Fibroblast of skin of scalp (primary cell): Measurements from ENCODE around the gene AARS2.
A peak's percentile ranks its signal among the peaks of the same experiment; 100 is the strongest.

Source experiments
- DNase-seq: peaks from one replicate; pipeline ENCODE4 v3.0.0-alpha.2; 2013

The AARS2 gene

DNA sequence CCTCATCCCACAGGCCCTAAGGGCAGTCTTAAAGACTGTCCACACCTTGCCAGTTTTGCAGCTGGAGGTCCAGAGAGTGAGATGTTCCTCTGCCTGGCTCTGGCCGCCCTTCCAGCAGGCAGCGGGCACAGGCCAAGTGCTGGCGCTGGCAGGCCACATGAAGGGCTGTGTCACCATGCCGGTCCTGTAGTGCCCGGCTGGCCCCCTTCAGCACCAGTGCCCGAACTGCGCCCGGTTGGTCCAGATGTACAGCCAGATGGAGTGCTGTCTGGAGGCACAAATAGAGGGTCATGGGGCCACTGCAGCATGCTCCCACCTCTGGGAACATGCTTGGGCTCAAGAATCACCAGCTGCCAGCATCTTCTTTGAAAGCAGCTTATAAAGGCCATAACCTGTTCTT, 51.6 kb downstream of the AARS2 start:
- DNase-seq = no peak

DNA sequence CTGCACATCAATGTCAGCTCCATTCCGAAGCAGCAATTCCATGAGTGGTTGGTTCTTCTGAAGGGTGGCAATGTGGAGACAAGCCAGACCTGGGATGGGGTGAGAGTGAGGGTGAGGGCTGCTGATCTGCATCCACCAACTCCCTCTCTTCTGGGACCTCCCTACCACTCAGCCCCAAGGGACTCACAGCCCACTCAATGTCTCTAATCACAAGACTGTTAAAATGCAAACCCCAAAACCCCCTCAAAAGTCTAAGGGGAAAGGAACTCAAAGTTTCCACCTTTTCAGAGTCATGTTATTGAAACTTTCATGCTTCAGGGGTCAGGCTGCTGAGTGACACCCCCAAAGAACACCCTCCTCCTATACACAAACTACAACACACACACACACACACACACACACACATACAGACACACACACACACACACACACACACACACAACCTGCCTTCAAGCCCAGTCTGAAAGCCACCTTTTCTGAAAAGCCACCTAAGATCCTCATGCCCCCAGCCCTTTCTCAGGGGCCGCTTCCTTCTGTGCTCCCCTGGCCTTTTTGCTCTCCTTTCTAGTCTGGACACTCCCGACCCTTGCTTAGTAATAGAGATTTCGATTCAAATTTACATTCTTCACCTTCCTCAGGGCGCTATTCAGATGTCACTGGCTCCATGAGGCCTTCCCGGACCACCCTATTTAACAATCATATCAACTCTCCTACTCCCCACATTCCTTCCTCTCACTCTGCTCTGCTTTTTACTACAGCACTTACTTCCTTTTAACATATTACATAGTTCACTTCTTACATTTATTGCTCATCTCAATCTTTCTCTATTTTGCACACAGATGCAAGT, 52.5 kb downstream of the AARS2 start:
- DNase-seq = no peak

DNA sequence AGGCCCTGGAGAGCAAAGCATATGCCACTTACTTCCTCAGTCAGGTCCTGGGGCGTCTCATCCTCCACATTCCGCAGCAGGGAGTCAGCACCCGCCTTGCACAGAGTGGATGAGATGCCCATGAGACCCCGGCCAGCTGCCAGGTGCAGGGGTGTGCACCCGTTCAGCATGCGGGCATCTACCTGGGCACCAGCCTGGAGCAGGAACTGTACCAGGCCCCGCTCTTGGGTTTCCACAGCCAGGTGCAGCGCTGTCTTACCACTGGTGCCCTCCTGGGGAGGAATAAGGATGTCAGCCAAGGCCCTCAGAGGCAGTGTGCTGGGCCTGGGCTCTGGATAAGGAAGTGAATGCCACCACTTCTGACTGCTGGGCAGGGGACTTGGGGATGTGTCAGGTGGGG, 53.1 kb downstream of the AARS2 start:
- no peak for DNase-seq

DNA sequence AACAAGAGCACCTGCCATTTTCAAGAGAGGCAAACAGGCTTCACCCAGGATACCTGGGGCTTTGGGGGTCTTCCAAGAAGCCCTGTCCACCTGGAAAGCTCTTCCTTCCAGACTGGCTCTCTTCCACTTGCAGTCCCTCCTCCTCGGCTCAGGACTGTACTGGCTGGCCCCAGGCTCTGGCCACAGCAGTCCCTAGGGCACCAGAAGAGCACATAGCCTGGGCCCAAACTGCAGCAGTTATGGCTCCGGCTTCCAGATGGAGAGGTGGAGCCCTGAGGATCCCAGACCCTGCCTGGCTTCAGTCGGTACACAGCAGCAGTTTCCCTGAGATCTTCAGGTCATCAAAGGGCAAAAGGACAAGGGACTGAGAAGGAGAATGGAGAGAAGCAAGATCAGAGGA, 54.2 kb downstream of the AARS2 start:
- no peak for DNase-seq

DNA sequence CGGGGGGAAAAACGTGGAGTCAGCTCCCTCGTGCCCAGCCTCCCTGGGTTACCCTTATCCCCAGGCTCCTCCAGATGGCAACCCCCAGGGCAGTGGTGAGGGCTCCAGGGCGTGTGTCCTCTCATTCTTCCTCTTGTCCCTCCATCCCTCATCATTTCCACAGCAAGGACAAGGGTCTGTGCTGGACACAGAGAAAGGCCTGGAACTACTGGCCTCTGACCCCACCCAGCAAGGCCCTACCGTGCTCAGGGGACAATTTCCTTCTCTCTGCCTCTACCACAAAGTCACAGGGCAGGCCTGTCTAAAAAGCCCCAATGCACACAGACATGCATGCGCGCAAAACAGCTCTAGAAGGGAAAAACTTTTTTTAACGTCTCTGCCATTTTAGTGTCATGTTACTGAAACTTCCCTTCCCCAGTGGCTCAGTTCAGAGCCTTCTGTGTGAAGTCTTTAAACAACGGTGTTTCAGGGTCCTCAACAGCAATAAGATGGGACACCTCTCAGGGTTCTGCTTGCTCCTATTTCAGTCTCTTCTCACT, 54.8 kb downstream of the AARS2 start:
- no peak for DNase-seq

DNA sequence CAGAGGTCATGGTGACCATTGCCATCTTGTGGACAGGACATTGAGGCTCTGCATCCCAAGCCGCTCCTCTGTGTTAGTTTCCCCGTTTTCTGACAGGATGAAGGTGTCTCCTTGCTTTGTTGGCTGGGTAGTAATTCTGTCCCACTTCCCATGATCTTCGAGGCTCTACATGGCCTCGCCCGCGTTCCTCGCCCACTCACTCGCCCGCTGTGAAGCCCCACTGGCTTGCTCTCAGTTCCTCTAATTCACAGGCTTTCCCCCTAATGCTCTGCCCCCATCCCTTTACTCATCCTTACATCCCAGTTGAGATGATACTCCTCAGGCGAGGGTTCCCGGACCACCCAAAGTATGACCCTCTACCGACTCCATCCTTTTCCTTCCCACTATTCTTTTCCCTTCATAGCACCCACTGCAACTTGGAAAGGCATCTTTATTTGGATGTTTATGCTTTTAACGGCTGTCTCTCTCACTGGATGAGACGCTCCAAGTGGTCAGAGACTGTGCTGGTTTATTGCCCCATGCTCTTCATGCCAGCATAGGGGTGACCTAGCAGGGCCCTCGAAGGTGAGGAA, 55.3 kb downstream of the AARS2 start:
- no peak for DNase-seq

DNA sequence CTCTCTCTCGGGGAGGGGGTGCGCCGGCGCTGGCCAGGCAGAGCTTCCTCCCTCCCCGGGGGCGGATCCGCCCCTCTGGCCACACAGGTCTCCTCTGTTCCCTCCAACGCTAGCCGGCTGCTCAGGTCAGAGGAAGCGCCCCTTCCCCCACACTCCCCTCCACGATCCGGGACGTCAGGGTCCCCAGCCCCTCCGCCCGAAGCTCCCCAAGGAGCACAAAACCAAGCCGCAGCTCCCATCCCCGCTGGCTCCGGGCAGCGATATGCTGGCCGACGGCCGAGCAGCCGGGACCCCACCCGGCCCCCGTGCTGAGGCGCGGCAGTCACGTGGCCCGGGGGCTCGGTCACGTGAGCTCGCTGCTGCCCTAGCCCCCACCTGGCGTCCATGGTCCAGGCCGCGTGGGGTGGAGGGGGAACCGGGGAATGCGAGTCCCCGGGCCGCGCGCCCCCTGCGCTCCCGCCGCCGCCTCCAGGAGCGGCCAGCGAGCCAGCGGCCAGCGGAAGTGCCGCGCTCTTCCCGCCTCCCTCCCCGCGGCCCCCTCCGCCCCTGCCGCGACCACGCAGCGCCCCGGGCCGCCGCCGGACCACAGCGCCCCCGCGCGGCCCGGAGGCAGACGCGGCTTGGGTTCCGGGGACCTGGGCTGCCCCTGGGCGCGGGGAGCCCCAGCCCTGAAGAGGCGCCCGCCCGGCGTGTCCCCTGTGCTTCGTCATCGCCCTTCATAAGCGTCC, 56.0 kb downstream of the AARS2 start, which contains the start of gene SLC35B2:
TSS of gene SLC35B2 (minus strand) at position 504 of the 728 bp plus-strand sequence. CDS start at position 386, 118 bp downstream.
- peak; percentile 74 for DNase-seq

DNA sequence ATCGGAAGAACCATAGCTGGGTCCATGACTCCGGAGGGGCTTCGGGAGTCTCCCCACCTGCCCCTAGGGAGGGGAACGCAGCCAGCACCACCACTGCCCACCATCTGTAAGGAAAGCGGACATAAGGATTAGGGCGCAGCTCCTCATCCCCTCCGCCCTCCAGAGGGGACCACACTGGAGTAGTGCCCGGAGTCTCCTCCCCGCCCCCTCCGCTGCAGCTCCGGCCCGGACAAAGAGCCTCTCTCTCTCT, 56.4 kb downstream of the AARS2 start:
- DNase-seq = no peak

DNA sequence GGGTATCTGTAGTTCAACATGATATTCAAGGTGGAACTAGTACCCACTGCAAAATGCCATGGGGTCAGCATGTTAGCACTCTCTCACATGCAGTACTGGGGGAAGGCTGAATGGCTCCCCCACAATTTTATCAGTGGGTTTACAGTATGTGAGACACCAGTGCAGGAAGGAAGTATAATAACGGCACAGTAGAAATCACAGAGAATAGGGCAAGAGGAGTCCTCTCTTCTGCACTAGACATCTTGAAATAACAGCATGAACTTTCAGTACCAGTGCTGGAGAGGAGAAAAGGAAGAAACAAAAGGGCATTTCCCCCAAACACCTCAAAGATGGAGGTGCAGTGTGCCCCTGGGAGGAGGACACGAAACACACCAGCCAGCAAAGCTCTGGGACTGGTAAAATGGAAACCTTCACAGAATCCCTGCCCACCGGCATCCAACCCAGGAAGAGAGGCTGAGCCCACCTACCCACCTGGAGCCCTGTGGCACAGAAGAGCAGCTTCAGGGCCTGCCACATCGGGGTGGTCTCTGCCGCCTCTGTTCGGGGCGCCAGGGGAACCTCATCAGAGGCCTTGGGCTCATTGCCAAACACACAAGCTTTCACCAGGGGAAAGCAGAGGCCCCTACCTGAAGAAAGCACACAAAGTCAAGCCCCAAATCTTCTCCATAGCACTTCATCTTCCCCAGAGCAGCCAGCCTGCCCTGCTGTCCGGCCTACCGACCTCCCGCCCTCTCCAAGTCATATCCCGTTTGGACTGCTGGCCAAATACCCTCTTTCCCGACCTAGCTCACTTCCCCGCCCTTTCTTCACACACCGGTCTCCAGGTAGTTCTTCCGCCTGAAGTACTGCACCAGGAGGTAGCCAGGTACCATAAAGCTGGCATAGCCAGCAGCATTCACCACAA, 57.0 kb downstream of the AARS2 start:
- no peak for DNase-seq

DNA sequence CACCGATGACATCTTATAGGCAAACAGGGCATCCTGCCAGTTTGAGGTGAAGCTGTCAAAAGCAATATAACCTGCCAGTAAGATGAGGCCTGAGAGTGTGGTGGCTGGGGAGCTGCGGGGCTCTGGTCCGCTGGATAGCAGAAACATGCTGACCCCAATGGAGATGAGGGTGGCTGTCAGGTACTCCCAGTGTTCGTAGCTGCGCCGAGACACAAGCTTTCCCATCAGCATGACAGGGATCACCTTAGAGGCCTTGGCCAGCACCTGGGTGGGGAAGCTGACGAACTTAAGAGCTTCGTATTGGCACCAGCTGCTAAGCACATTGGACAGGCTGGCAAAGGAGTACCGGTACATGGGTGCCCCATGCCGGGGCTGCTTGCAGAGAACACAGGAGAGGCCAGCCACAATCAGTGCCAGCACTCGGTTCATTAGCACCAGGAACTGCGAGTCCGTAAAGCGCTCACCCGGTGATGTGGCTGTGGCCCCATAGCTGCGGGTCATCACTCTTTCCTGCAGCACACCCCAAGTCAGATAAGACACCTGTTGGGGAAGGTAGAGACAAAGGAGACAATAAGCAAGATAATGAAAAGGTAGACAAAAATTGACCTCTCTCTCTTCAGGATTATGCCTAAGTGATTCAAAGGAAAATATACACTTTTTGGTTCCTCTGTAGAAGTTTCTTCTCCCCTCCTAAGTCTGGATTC, 57.9 kb downstream of the AARS2 start:
- no peak for DNase-seq

DNA sequence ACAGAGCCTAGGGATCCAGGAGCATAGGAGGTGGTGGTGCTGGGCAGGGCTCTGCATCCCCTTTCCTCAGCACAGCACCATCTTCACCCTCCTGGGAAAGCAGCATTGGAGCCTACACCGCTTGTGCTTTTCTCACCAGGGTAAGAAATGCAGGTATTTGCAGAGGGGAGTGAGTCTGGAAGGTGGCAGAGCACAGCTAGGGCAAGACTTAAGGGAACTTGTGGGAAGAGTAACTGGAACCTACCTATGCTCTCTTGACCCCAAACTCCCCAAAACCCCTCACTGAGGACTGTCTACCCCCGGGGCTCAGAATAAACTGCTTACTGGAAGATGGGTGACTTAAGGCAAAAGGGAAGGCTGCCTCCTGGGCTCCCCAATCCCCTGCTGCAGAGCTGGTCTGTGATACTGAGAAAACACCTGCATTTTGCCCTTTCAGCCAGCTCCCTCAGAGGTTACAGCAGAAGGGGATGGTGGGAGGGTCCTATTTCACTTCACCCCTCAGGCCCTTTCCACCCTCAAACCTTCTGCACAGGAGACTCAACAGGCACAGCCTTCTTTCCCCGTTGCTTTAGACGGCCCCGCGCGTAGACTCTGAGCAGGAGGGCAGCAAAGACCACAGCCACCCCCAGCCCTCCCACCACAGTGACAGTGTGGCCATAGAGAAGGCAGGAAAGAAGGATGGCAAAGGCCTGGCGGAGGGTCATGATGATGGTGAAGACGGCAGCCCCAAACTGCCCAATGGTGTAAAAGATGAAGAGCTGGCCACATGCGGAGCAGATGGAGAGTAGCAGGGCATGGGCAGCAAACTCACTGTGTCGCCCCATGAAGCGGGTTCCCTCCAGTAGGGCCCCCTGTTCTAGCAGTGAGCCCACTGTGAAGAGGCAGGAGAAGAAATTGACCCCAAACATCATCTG, 58.7 kb downstream of the AARS2 start:
- no peak for DNase-seq

DNA sequence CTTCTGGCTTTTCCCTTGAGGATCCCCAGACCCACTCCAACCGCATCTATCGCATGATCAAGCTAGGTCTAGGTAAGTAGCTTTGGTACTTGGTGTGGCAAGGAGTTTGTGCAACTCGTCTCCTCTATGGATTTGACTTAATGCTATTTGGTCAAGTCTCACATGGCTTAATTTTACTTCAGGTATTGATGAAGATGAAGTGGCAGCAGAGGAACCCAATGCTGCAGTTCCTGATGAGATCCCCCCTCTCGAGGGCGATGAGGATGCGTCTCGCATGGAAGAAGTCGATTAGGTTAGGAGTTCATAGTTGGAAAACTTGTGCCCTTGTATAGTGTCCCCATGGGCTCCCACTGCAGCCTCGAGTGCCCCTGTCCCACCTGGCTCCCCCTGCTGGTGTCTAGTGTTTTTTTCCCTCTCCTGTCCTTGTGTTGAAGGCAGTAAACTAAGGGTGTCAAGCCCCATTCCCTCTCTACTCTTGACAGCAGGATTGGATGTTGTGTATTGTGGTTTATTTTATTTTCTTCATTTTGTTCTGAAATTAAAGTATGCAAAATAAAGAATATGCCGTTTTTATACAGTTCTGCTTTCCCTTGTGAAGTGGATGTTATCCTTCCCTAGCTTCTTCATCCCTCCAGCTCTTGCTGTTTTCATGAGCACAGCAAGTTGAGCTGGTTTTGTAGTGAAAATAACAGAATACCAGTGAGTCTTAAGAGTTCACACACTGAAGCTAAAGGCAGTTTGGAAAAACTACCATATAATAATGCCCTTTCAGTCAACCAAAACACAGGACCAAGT, 59.6 kb downstream of the AARS2 start:
- peak; percentile 43 for DNase-seq

DNA sequence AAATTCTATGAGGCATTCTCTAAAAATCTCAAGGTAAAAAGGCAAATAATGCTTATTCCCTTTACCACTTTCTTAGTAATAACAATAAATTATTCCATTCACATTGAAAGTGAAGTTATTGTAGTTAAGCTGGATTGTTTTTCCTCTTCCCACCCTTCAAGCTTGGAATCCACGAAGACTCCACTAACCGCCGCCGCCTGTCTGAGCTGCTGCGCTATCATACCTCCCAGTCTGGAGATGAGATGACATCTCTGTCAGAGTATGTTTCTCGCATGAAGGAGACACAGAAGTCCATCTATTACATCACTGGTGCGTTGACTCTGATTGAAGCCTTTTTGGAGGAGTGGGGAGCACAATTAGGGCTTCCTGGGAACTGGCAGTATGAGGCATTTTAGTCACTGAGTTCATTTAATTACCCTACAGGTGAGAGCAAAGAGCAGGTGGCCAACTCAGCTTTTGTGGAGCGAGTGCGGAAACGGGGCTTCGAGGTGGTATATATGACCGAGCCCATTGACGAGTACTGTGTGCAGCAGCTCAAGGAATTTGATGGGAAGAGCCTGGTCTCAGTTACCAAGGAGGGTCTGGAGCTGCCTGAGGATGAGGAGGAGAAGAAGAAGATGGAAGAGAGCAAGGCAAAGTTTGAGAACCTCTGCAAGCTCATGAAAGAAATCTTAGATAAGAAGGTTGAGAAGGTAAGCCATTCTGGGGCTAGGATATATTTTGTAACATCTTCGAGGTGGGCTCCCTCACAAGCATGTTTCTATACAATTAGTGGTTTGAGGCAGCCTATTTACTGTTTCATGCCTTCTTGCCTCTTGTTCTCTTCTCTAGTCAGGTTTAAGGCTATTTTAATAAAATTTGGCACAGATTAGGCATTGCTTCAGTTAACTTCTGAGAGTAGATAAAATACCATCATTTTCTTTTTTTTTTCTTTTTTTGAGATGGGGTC, 61.3 kb downstream of the AARS2 start:
- DNase-seq = no peak

DNA sequence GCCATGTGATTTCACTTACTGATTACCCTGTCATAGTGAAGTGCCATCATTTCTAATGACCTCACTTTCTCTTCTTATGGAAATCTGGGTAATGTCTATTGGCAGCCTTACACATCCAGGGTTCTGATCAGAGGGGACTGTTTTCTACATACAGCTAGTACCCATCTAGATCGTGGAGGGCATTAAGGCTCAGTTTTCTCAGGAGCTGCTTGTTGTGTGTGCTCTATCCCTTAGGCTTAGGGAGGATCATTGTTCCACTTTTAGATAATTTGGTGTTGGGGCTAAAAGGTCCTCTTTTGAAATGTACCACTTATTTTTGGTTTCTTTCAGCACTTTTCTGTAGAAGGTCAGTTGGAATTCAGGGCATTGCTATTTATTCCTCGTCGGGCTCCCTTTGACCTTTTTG, 62.4 kb downstream of the AARS2 start:
- no peak for DNase-seq

DNA sequence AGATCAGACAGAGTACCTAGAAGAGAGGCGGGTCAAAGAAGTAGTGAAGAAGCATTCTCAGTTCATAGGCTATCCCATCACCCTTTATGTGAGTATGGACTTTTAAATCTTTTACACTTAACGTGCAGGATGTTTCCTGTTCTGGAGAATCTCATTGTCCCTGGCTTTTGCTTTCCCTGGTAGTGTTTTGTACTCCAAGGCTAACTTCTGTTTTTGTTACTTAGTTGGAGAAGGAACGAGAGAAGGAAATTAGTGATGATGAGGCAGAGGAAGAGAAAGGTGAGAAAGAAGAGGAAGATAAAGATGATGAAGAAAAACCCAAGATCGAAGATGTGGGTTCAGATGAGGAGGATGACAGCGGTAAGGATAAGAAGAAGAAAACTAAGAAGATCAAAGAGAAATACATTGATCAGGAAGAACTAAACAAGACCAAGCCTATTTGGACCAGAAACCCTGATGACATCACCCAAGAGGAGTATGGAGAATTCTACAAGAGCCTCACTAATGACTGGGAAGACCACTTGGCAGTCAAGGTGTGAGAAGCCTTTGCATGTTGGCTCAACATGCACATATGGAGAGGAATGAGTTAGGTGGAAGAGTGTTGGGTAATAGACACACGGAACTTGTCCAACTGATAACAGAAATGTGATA, 63.0 kb downstream of the AARS2 start:
- DNase-seq = no peak
